HCT116 (cell line): ENCODE measurements around the gene TOP2B. TPM values are rescaled to one million over a fixed set of nuclear protein-coding genes. Genes with fewer than 3 reads are reported as not detected.

ENCODE experiments used
- ATAC-seq: fragments of 200-7000 bp; cut with Tn5 transposase; 2 replicates; pipeline ENCODE4 v1.9.1; 2020; ENCODE audit warnings: mild to moderate bottlenecking, moderate library complexity
- BruUV-seq: library from RNA; stranded (reverse); fragments of 400-500 nt; replicated peaks from 2 replicates; lab custom pipeline; 2021; lab: Mats Ljungman, UMichigan
- CTCF ChIA-PET: fragments of 300-600 bp; sonication (Branson Sonifier 250); formaldehyde crosslinking; loops from one replicate; lab custom pipeline; 2021; ENCODE audit warnings: antibody characterized with exemption; lab: Charles Lee
- POLR2A ChIA-PET: fragments of 300-600, 350-600 bp; sonication (Branson Sonifier 250); formaldehyde crosslinking; loops from one replicate; lab custom pipeline; 2021; ENCODE audit warnings: antibody characterized with exemption; lab: Charles Lee
- RAD21 ChIA-PET, 2 experiments: fragments of 300-600 bp; sonication (Branson Sonifier 250); formaldehyde crosslinking; loops; one replicate each; lab custom pipeline; 2023; ENCODE audit warnings: low total read pairs in 2 of 2; ENCODE audit not compliant: uncharacterized antibody in 2 of 2, unreplicated experiment in 2 of 2, low non-redundant PET in 1 of 2; lab: Charles Lee
- DNase-seq: peaks from one replicate; pipeline ENCODE4 v3.0.0-alpha.2; 2010; ENCODE audit warnings: low read depth, low spot score
- H2AFZ ChIP-seq: fragments of 200-600 bp; shearing (Covaris generic), sonication (generic); 2 replicates; pipeline ENCODE4 v1.6.1; 2017; ENCODE audit warnings: low read depth, mixed run types, mixed read lengths, antibody characterized with exemption, low read length; ENCODE audit not compliant: poor library complexity, severe bottlenecking
- H3K27ac ChIP-seq: 2 replicates; pipeline ENCODE4 v1.5.1; 2012; ENCODE audit warnings: low read depth, low read length
- H3K27me3 ChIP-seq: fragments of 200-600 bp; sonication (generic); 2 replicates; pipeline ENCODE4 v1.6.1; 2016; ENCODE audit warnings: mixed run types, low read length, mixed read lengths; ENCODE audit not compliant: insufficient read depth
- H3K36me3 ChIP-seq, 2 experiments: fragments of 200-500 bp in 1 of 2; fragments of 200-600 bp in 1 of 2; sonication (Bioruptor generic) in 1 of 2; sonication (generic) in 1 of 2; 2 replicates each; pipeline versions ENCODE4 v1.5.1 to v1.6.1; 2014 to 2016; ENCODE audit warnings: low read length in 2 of 2, inconsistent platforms in 1 of 2, mixed read lengths in 1 of 2, mixed run types in 1 of 2; ENCODE audit not compliant: insufficient read depth in 2 of 2, control insufficient read depth in 1 of 2
- H3K4me1 ChIP-seq, 2 experiments: fragments of 200-600 bp in 1 of 2; sonication (generic) in 1 of 2; 2 replicates each; pipeline versions ENCODE4 v1.5.1 to v1.6.1; 2012 to 2017; ENCODE audit warnings: low read length in 2 of 2, inconsistent platforms in 1 of 2, mild to moderate bottlenecking in 1 of 2, mixed read lengths in 1 of 2, mixed run types in 1 of 2, moderate library complexity in 1 of 2; ENCODE audit not compliant: insufficient read depth in 2 of 2, control insufficient read depth in 1 of 2
- H3K4me2 ChIP-seq: fragments of 200-600 bp; sonication (generic); 2 replicates; pipeline ENCODE4 v1.6.1; 2017; ENCODE audit warnings: mixed run types, low read length, mixed read lengths
- H3K4me3 ChIP-seq, 2 experiments: fragments of 200-600 bp in 1 of 2; sonication (generic) in 1 of 2; replicated peaks in 1 of 2; 2 replicates each; pipeline ENCODE4 v1.5.1; 2011 to 2016; ENCODE audit warnings: low read length in 2 of 2, control low read depth in 1 of 2, low read depth in 1 of 2, mild to moderate bottlenecking in 1 of 2, mixed read lengths in 1 of 2, mixed run types in 1 of 2
- H3K79me2 ChIP-seq: fragments of 200-600 bp; sonication (generic); 2 replicates; pipeline ENCODE4 v1.6.1; 2017; ENCODE audit warnings: mild to moderate bottlenecking, mixed run types, low read length, moderate library complexity, mixed read lengths; ENCODE audit not compliant: insufficient read depth
- H3K9ac ChIP-seq: fragments of 200-600 bp; sonication (generic); 2 replicates; pipeline ENCODE4 v1.6.1; 2016; ENCODE audit warnings: low read length, mixed read lengths
- H3K9me2 ChIP-seq: fragments of 200-600 bp; sonication (generic), shearing (Covaris generic); 2 replicates; pipeline ENCODE4 v1.6.1; 2017; ENCODE audit warnings: mixed run types, mild to moderate bottlenecking, moderate library complexity; ENCODE audit not compliant: insufficient read depth
- H3K9me3 ChIP-seq, 2 experiments: fragments of 200-500 bp in 1 of 2; fragments of 200-600 bp in 1 of 2; sonication (Bioruptor generic) in 1 of 2; sonication (generic) in 1 of 2; 2 replicates each; pipeline ENCODE4 v1.6.1; 2014 to 2017; ENCODE audit warnings: low read length in 2 of 2, mixed read lengths in 2 of 2, inconsistent platforms in 1 of 2, low read depth in 1 of 2, mild to moderate bottlenecking in 1 of 2, mixed run types in 1 of 2, moderate library complexity in 1 of 2; ENCODE audit not compliant: control insufficient read depth in 1 of 2, insufficient read depth in 1 of 2
- H4K20me1 ChIP-seq: fragments of 200-600 bp; sonication (generic), shearing (Covaris generic); 2 replicates; pipeline ENCODE4 v1.6.1; 2017; ENCODE audit warnings: mixed run types, mild to moderate bottlenecking, moderate library complexity; ENCODE audit not compliant: insufficient read depth
- CBX3 ChIP-seq: IDR thresholded peaks from 2 replicates; pipeline ENCODE4 v1.6.1; 2012; ENCODE audit warnings: low read depth
- CEBPB ChIP-seq: IDR thresholded peaks from 2 replicates; pipeline ENCODE4 v1.6.1; 2012; ENCODE audit warnings: low read depth
- EGR1 ChIP-seq: IDR thresholded peaks from 2 replicates; pipeline ENCODE4 v1.6.1; 2012; ENCODE audit warnings: low read depth
- ELF1 ChIP-seq: IDR thresholded peaks from 2 replicates; pipeline ENCODE4 v1.6.1; 2012; ENCODE audit warnings: low read depth, borderline replicate concordance
- EZH2 ChIP-seq: fragments of 200-600 bp; sonication (generic); IDR thresholded peaks from 2 replicates; pipeline ENCODE4 v1.6.1; 2017; ENCODE audit warnings: antibody characterized with exemption, mixed run types
- EZH2phosphoT487 ChIP-seq: fragments of 200-600 bp; IDR thresholded peaks from 2 replicates; pipeline ENCODE4 v1.6.1; 2018; ENCODE audit warnings: antibody characterized with exemption, borderline replicate concordance
- FOSL1 ChIP-seq: IDR thresholded peaks from 2 replicates; pipeline ENCODE4 v1.6.1; 2012; ENCODE audit warnings: low read depth
- JUND ChIP-seq: IDR thresholded peaks from 2 replicates; pipeline ENCODE4 v1.6.1; 2012
- POLR2A ChIP-seq: IDR thresholded peaks from 2 replicates; pipeline ENCODE4 v1.7.0; 2011; ENCODE audit warnings: borderline replicate concordance; ENCODE audit not compliant: insufficient read depth, insufficient read length; ENCODE audit errors: extremely low read depth
- POLR2AphosphoS5 ChIP-seq: IDR thresholded peaks from 2 replicates; pipeline ENCODE4 v1.6.1; 2011; ENCODE audit warnings: mild to moderate bottlenecking, low read depth, low read length, moderate library complexity
- SIN3A ChIP-seq: IDR thresholded peaks from 2 replicates; pipeline ENCODE4 v1.6.1; 2012; ENCODE audit warnings: low read depth
- SP1 ChIP-seq: IDR thresholded peaks from 2 replicates; pipeline ENCODE4 v1.6.1; 2012; ENCODE audit warnings: low read depth
- TCF7L2 ChIP-seq: IDR thresholded peaks from 2 replicates; pipeline ENCODE4 v1.7.0; 2011; ENCODE audit warnings: borderline replicate concordance, inconsistent platforms; ENCODE audit not compliant: insufficient read depth, insufficient read length; ENCODE audit errors: extremely low read depth
- ZFX ChIP-seq: fragments of 450-650 bp; IDR thresholded peaks from 2 replicates; pipeline ENCODE4 v1.6.1; 2017
- ZNF274 ChIP-seq: fragments of 200-500 bp; sonication (Bioruptor generic); IDR thresholded peaks from 2 replicates; pipeline ENCODE4 v1.6.1; 2014; ENCODE audit warnings: mild to moderate bottlenecking, low read depth, low read length, inconsistent platforms
- intact Hi-C: fragments of 100-400 bp; cut with micrococcal nuclease; formaldehyde crosslinking; loops from 2 replicates; pipeline ENCODE4 v1.10.0; 2022
- total RNA-seq: library from RNA; stranded (reverse); gene quantifications from one replicate; pipeline ENCODE4 v1.2.1, GENCODE V29; 2021; ENCODE audit not compliant: unreplicated experiment
- TF ChIP-seq, protein P1 (sequence below), 3 experiments: fragments of 200-600 bp in 1 of 3; sonication (generic) in 1 of 3; IDR thresholded peaks in 2 of 3; conservative IDR thresholded peaks in 1 of 3; 2 replicates each; pipeline ENCODE4 v1.5.1; 2012 to 2017; ENCODE audit warnings: low read depth in 2 of 3, low read length in 2 of 3, antibody characterized with exemption in 1 of 3, borderline replicate concordance in 1 of 3, control low read depth in 1 of 3, mild to moderate bottlenecking in 1 of 3, mixed read lengths in 1 of 3, mixed run types in 1 of 3, moderate library complexity in 1 of 3; ENCODE audit not compliant: insufficient read depth in 1 of 3
- TF ChIP-seq, protein P2 (sequence below): IDR thresholded peaks from 2 replicates; pipeline ENCODE4 v1.6.1; 2011; ENCODE audit warnings: mild to moderate bottlenecking, low read length, moderate library complexity; ENCODE audit not compliant: insufficient replicate concordance; ENCODE audit errors: extremely low read depth
- TF ChIP-seq, protein P3 (sequence below): IDR thresholded peaks from 2 replicates; pipeline ENCODE4 v1.6.1; 2012
- TF ChIP-seq, protein P4 (sequence below): IDR thresholded peaks from 2 replicates; pipeline ENCODE4 v1.6.1; 2012

Gene TOP2B
- total RNA-seq, 1 experiment from 2014 or later = 101 TPM

DNA sequence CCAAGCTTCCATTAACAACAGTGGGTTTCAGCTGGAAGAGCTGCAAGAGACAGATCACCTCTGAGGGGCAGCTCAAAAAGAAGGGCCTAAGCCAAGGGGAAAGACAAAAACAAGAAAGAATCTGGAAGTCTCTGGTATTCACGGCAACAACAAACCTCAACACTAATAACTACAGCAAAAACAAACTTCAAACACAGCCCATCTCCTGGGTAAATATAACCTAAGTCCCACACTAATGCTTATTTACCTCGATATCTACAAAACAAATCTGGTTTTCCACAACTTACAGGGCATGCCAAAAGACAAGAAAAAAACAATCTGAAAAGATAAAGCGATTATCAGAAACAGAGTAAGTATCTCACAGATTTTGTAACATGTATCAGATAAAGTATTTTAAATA is 29.7 kb downstream of the TOP2B start:
- Histone ChIP-seq H3K9me2 (no peaks in the 10 kb centered on the region), H3K36me3 (peaks cover 4 to 22% of the 10 kb centered on the region in 2 experiments; a peak in 2 of 4 replicates), H3K27ac (no peak overlapping the region), H3K9ac (no peak overlapping the region), H3K4me1 (no peaks in the 10 kb centered on the region), H4K20me1 (no peaks in the 10 kb centered on the region), H2AFZ (no peak overlapping the region), H3K79me2 (no peaks in the 10 kb centered on the region), H3K9me3 (no peaks in the 10 kb centered on the region), H3K27me3 (no peaks in the 10 kb centered on the region), H3K4me3 (no peak overlapping the region), H3K4me2 (no peak overlapping the region)
- ATAC-seq (no peak), DNase-seq (no peak)
- TF ChIP-seq ZFX (no peak), EGR1 (no peak), ZNF274 (no peak), SP1 (no peak), EZH2phosphoT487 (no peak), TCF7L2 (no peak), POLR2A (no peak), ELF1 (no peak), FOSL1 (no peak), CEBPB (no peak), JUND (no peak), CBX3 (no peak), SIN3A (no peak), POLR2AphosphoS5 (no peak), EZH2 (no peak)
- TF ChIP-seq, protein P1, sequence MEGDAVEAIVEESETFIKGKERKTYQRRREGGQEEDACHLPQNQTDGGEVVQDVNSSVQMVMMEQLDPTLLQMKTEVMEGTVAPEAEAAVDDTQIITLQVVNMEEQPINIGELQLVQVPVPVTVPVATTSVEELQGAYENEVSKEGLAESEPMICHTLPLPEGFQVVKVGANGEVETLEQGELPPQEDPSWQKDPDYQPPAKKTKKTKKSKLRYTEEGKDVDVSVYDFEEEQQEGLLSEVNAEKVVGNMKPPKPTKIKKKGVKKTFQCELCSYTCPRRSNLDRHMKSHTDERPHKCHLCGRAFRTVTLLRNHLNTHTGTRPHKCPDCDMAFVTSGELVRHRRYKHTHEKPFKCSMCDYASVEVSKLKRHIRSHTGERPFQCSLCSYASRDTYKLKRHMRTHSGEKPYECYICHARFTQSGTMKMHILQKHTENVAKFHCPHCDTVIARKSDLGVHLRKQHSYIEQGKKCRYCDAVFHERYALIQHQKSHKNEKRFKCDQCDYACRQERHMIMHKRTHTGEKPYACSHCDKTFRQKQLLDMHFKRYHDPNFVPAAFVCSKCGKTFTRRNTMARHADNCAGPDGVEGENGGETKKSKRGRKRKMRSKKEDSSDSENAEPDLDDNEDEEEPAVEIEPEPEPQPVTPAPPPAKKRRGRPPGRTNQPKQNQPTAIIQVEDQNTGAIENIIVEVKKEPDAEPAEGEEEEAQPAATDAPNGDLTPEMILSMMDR (IDR thresholded peaks at IDR 0.05 in 2 of 3, conservative IDR thresholded peaks at IDR 0.05 in 1 of 3; ENCODE audit: borderline replicate concordance in 1 of 3, insufficient read depth in 1 of 3, low read depth in 2 of 3, low read length in 2 of 3) = no peak
- TF ChIP-seq, protein P2, sequence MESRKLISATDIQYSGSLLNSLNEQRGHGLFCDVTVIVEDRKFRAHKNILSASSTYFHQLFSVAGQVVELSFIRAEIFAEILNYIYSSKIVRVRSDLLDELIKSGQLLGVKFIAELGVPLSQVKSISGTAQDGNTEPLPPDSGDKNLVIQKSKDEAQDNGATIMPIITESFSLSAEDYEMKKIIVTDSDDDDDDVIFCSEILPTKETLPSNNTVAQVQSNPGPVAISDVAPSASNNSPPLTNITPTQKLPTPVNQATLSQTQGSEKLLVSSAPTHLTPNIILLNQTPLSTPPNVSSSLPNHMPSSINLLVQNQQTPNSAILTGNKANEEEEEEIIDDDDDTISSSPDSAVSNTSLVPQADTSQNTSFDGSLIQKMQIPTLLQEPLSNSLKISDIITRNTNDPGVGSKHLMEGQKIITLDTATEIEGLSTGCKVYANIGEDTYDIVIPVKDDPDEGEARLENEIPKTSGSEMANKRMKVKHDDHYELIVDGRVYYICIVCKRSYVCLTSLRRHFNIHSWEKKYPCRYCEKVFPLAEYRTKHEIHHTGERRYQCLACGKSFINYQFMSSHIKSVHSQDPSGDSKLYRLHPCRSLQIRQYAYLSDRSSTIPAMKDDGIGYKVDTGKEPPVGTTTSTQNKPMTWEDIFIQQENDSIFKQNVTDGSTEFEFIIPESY = no peak
- TF ChIP-seq, protein P3, sequence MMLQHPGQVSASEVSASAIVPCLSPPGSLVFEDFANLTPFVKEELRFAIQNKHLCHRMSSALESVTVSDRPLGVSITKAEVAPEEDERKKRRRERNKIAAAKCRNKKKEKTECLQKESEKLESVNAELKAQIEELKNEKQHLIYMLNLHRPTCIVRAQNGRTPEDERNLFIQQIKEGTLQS = no peak
- TF ChIP-seq, protein P4, sequence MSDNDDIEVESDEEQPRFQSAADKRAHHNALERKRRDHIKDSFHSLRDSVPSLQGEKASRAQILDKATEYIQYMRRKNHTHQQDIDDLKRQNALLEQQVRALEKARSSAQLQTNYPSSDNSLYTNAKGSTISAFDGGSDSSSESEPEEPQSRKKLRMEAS = no peak
- BruUV-seq = no TSS peak
- POLR2A ChIA-PET = no interaction called here
- CTCF ChIA-PET = no interaction called here
- RAD21 ChIA-PET = no interaction called here
- intact Hi-C loops = no loop called here
